ENCODE data around the gene ALPL. TPM values are rescaled to one million over a fixed set of nuclear protein-coding genes. Genes with fewer than 3 reads are reported as not detected.

The ALPL gene
- total and polyA plus RNA-seq, 2 of the 4 experiments (the other 2 are of a cell fraction) = 0.54 to 2.2 TPM

GRCh38 chr1:21605012-21605715 lies 95.9 kb downstream of the ALPL start:
- H3K4me3 ChIP-seq (ENCODE audit: insufficient read depth, low read depth, low read length) = no peak overlapping the region
- H3K56ac ChIP-seq (ENCODE audit: extremely low read depth, insufficient read depth, low read length) = no peak overlapping the region
- H2AK9ac ChIP-seq (replicated peaks; ENCODE audit: low read depth, low read length, poor library complexity) = peak overlapping the region; percentile 73
- peaks cover 41% of the 10 kb centered on the region for H3K27me3 ChIP-seq (ENCODE audit: control insufficient read depth, insufficient read depth, low read length)
- ChIA-PET POLR2A (ENCODE audit: unreplicated experiment) (no interaction called here), CTCF (no interaction called here)
- H3K9ac ChIP-seq (ENCODE audit: low read depth, low read length) = no peak overlapping the region
- TF ChIP-seq CHD1 (IDR thresholded peaks at IDR 0.05; ENCODE audit: low read depth, low read length) = no peak
- TF ChIP-seq RAD21 (IDR thresholded peaks at IDR 0.05; ENCODE audit: low read length) = no peak
- TF ChIP-seq SMC3 (IDR thresholded peaks at IDR 0.05; ENCODE audit: low read depth, low read length) = no peak
- TF ChIP-seq USF2 (IDR thresholded peaks at IDR 0.05; ENCODE audit: low read depth, low read length) = no peak
- no peak for TF ChIP-seq CEBPB (IDR thresholded peaks at IDR 0.05; ENCODE audit: low read depth, low read length)
- no peak for TF ChIP-seq RCOR1 (IDR thresholded peaks at IDR 0.05; ENCODE audit: insufficient replicate concordance, low read length)
- no peak for TF ChIP-seq BHLHE40 (IDR thresholded peaks at IDR 0.05; ENCODE audit: low read depth, low read length)
- TF ChIP-seq FOS (IDR thresholded peaks at IDR 0.05; ENCODE audit: low read depth, low read length) = no peak
- TF ChIP-seq MXI1 (IDR thresholded peaks at IDR 0.05; ENCODE audit: borderline replicate concordance, low read depth, low read length) = no peak
- no peak overlapping the region for H2BK20ac ChIP-seq (ENCODE audit: low read depth, low read length)
- H3K9me3 ChIP-seq (ENCODE audit: control insufficient read depth, insufficient read depth, low read length) = no peaks in the 10 kb centered on the region
- DNase-seq (no peak), ATAC-seq (ENCODE audit: low read depth) (no peak)
- peak overlapping the region; percentile 11 for H2AFZ ChIP-seq (replicated peaks; ENCODE audit: low read length, poor library complexity)
- no peaks in the 10 kb centered on the region for H3K79me1 ChIP-seq (ENCODE audit: low read depth in 1 of 2, low read length in 2 of 2)
- H2BK120ac ChIP-seq (ENCODE audit: low read depth, low read length) = no peak overlapping the region
- H3K4ac ChIP-seq (ENCODE audit: low read depth, low read length) = no peak overlapping the region
- H3K18ac ChIP-seq (ENCODE audit: low read depth, low read length) = no peak overlapping the region
- no peak overlapping the region for H3K27ac ChIP-seq (ENCODE audit: insufficient read depth, low read length)
- H4K20me1 ChIP-seq (ENCODE audit: insufficient read depth, low read length) = no peaks in the 10 kb centered on the region
- dilution Hi-C loops (cut with HindIII; ENCODE audit: low sequenced_read_pairs, unreplicated experiment) = no loop called here
- no peak overlapping the region for H4K91ac ChIP-seq (ENCODE audit: insufficient read depth, low read depth, low read length)
- H2BK15ac ChIP-seq (ENCODE audit: low read depth, low read length) = no peak overlapping the region
- intact Hi-C loops (cut with micrococcal nuclease) = no loop called here
- no peak overlapping the region for H4K5ac ChIP-seq (ENCODE audit: low read depth, low read length)
- peaks cover 3% of the 10 kb centered on the region; the same call in 1 of the 2 replicates for H3K4me1 ChIP-seq (ENCODE audit: control insufficient read depth, insufficient read depth, low read length)
- no peak overlapping the region for H3K4me2 ChIP-seq (ENCODE audit: low read depth, low read length)
- no peak overlapping the region for H2AK5ac ChIP-seq (ENCODE audit: low read depth, low read length)
- in situ Hi-C loops (cut with MboI; ENCODE audit: low sequenced_read_pairs) = no loop called here
- H3K36me3 ChIP-seq (ENCODE audit: control insufficient read depth, insufficient read depth, low read length) = no peaks in the 10 kb centered on the region
- H3K23ac ChIP-seq (ENCODE audit: low read depth, low read length) = no peak overlapping the region
- H3K14ac ChIP-seq (replicated peaks; ENCODE audit: low read depth, low read length) = no peak overlapping the region
- H3K9me1 ChIP-seq (ENCODE audit: insufficient read depth, low read length) = peaks cover 3% of the 10 kb centered on the region; the same call in 1 of the 2 replicates
- H4K8ac ChIP-seq (ENCODE audit: low read depth in 2 of 2, low read length in 2 of 2) = no peak overlapping the region
- no peak overlapping the region for H2BK5ac ChIP-seq (ENCODE audit: low read depth, low read length, poor library complexity, severe bottlenecking)
- BruUV-seq (replicated peaks) = no TSS peak
- 76% methylated on average over 3 of the region's 7 CpGs; no CpG with 5 or more reads in 1 of the 2 experiments for WGBS, 2 experiments (ENCODE audit: extremely low coverage in 2 of 2, insufficient read length in 1 of 2)

Data from IMR-90 (cell line).